Adrenal gland (tissue), 5 donors: ENCODE measurements around the gene NUP85.

Experiments used
- POLR2A ChIP-seq, 2 donors: fragments of 450-650 bp; IDR thresholded peaks; one replicate each; pipeline ENCODE4 v1.6.1; 2017; ENCODE audit warnings: antibody characterized with exemption in 2 of 2, mild to moderate bottlenecking in 2 of 2, moderate library complexity in 1 of 2
- TF ChIP-seq, protein P1 (sequence below), 6 experiments: fragments of 450-650 bp in 4 of 6; fragments of 200-600 bp in 2 of 6; sonication (generic) in 1 of 6; IDR thresholded peaks; 1 replicate in 5 of 6; 2 replicates in 1 of 6; pipeline versions ENCODE4 v1.5.1 to v1.8.0; 2016 to 2021; ENCODE audit warnings: antibody characterized with exemption in 6 of 6, mild to moderate bottlenecking in 2 of 6, moderate library complexity in 1 of 6
- donor health status: DM: no; HTN: no; CAD: no.

DNA sequence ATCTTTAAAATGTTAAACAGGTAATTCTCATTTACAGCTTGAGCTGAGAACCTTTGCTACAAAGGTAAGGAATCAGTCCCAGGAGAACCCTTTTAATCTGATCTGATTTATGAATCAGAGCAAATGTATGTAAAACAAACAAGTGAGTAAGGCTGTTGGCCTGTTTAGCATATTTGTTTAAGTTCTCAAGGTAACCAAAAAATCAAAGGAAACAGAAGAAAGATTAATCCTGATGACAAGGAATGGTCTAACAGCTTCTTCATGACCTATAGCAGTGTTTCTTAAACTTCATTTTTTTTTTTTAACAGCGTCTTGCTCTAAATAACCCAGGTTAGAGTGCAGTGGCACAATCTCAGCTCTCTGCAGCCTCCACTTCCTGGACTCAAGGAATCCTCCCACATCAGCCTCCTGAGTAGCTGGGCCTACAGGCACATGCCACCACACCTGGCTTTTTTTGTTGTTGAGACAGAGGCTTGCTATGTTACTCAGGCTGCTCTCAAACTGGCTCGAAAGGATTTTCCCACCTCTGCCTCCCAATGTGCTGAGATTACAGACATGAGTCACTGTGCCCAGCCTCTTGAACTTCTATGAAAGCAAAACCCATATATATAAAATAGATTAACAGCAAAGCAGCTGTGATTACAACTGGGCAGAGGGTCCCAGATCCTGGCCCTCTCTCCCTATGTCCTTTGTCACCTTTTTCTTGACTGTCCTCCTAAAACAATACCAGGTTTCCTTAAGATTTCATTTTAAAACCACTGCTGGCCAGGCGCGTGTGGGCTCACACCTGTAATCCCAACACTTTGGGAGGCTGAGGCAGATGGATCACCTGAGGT is 46.1 kb upstream of the NUP85 start:
- TF ChIP-seq, protein P1, sequence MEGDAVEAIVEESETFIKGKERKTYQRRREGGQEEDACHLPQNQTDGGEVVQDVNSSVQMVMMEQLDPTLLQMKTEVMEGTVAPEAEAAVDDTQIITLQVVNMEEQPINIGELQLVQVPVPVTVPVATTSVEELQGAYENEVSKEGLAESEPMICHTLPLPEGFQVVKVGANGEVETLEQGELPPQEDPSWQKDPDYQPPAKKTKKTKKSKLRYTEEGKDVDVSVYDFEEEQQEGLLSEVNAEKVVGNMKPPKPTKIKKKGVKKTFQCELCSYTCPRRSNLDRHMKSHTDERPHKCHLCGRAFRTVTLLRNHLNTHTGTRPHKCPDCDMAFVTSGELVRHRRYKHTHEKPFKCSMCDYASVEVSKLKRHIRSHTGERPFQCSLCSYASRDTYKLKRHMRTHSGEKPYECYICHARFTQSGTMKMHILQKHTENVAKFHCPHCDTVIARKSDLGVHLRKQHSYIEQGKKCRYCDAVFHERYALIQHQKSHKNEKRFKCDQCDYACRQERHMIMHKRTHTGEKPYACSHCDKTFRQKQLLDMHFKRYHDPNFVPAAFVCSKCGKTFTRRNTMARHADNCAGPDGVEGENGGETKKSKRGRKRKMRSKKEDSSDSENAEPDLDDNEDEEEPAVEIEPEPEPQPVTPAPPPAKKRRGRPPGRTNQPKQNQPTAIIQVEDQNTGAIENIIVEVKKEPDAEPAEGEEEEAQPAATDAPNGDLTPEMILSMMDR (IDR thresholded peaks at IDR 0.05), result no peak
- TF ChIP-seq POLR2A (IDR thresholded peaks at IDR 0.05), result no peak
